Spleen (tissue), 7 donors: ENCODE measurements around the gene MEIS2.

Experiments
- CTCF ChIP-seq, 11 experiments: fragments of 200-600 bp in 7 of 11; fragments of 450-650 bp in 4 of 11; sonication (generic) in 4 of 11; IDR thresholded peaks in 8 of 11; conservative IDR thresholded peaks in 3 of 11; 1 replicate in 7 of 11; 2 replicates in 4 of 11; pipeline versions ENCODE4 v1.4.0 to v1.8.0; 2016 to 2021; ENCODE audit warnings: antibody characterized with exemption in 11 of 11, inconsistent platforms in 4 of 11, mild to moderate bottlenecking in 1 of 11
- POLR2AphosphoS5 ChIP-seq, 3 donors: sonication (generic); formaldehyde crosslinking; IDR thresholded peaks; one replicate each; pipeline ENCODE4 v1.5.1; 2017; ENCODE audit warnings: antibody characterized with exemption in 3 of 3
- donor health status: DM: no; HTN: no; CAD: no; lungs with moderate emphysema.
- donor health status: DM: no; HTN: no; CAD: no.
- donor health status: DM: no; HTN: no; CAD: no.

GRCh38 chr15:36953346-36953745, 147.0 kb downstream of the MEIS2 start:
- no peak for TF ChIP-seq POLR2AphosphoS5 (IDR thresholded peaks at IDR 0.05)
- no peak for TF ChIP-seq CTCF (IDR thresholded peaks at IDR 0.05 in 8 of 11, conservative IDR thresholded peaks at IDR 0.05 in 3 of 11)
